ENCODE data around the gene GPR61.

DNA sequence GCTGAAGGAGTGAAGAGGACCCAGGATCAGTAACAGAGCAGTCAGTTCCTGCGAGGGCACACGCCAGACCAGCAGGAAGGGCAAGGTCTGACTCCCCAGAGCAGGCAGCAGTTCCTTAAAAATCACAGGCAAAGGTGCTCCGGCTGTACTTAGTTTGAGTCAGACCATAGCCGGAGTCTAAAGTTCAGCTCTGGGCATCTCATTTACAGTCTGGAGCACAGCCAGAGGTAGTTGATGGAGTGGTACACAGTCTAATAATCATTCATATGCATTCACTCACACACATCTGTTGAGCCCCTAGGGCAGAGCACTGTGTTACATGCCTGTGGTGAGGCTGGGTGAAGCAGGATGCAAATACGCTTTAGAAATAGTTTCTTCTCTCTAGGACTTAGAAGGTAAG lies 22.8 kb upstream of the GPR61 start:
- TF ChIP-seq, protein P1, sequence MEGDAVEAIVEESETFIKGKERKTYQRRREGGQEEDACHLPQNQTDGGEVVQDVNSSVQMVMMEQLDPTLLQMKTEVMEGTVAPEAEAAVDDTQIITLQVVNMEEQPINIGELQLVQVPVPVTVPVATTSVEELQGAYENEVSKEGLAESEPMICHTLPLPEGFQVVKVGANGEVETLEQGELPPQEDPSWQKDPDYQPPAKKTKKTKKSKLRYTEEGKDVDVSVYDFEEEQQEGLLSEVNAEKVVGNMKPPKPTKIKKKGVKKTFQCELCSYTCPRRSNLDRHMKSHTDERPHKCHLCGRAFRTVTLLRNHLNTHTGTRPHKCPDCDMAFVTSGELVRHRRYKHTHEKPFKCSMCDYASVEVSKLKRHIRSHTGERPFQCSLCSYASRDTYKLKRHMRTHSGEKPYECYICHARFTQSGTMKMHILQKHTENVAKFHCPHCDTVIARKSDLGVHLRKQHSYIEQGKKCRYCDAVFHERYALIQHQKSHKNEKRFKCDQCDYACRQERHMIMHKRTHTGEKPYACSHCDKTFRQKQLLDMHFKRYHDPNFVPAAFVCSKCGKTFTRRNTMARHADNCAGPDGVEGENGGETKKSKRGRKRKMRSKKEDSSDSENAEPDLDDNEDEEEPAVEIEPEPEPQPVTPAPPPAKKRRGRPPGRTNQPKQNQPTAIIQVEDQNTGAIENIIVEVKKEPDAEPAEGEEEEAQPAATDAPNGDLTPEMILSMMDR (conservative IDR thresholded peaks at IDR 0.05; ENCODE audit: low read depth, low read length): no peak
- TF ChIP-seq RAD21 (IDR thresholded peaks at IDR 0.05; ENCODE audit: low read length): no peak
